BJ (cell line): Measurements from ENCODE around the gene KDM4B. TPM values are rescaled to one million over a fixed set of nuclear protein-coding genes. Genes with fewer than 3 reads are reported as not detected.

ENCODE experiments used
- CTCF ChIA-PET: fragments of 350-600 bp; formaldehyde crosslinking; extraction: SDS; loops from one replicate; lab custom pipeline; 2021; ENCODE audit warnings: antibody characterized with exemption, inconsistent platforms; lab: Yijun Ruan, JAX
- POLR2A ChIA-PET: fragments of 300-600 bp; sonication (Branson Sonifier 250); formaldehyde crosslinking; extraction: SDS; loops from one replicate; lab custom pipeline; 2021; ENCODE audit warnings: antibody characterized with exemption; lab: Charles Lee
- DNase-seq: peaks from one replicate; pipeline ENCODE4 v3.0.0-alpha.2; 2011; ENCODE audit warnings: low read depth
- H3K27me3 ChIP-seq: 2 replicates; pipeline ENCODE4 v1.6.0; 2011; ENCODE audit warnings: low read length; ENCODE audit not compliant: control insufficient read depth, insufficient read depth
- H3K36me3 ChIP-seq: 2 replicates; pipeline ENCODE4 v1.5.1; 2011; ENCODE audit warnings: low read length; ENCODE audit not compliant: control insufficient read depth, insufficient read depth
- H3K4me3 ChIP-seq: 2 replicates; pipeline ENCODE4 v1.5.1; 2011; ENCODE audit warnings: low read depth, mild to moderate bottlenecking, control low read depth, low read length
- CTCF ChIP-seq: IDR thresholded peaks from 2 replicates; pipeline ENCODE4 v1.5.1; 2011; ENCODE audit warnings: low read depth, mild to moderate bottlenecking, control low read depth, inconsistent platforms, low read length, moderate library complexity; ENCODE audit not compliant: insufficient read depth
- polyA plus RNA-seq: library from polyadenylated mRNA; depleted of rRNA; stranded (reverse); fragments of >200 nt; gene quantifications from 2 replicates; pipeline ENCODE4 v1.2.3, GENCODE V29; 2011

KDM4B gene
- polyA plus RNA-seq, 1 experiment: 15.2 TPM

GRCh38 chr19:5091684-5092480 lies 123.0 kb downstream of the KDM4B start:
- Histone ChIP-seq H3K4me3 (no peak overlapping the region), H3K36me3 (peaks cover 31% of the 10 kb centered on the region), H3K27me3 (no peaks in the 10 kb centered on the region)
- ChIA-PET CTCF (no interaction called here), POLR2A (no interaction called here)
- no peak for DNase-seq
- no peak for TF ChIP-seq CTCF

GRCh38 chr19:5092481-5092843 lies 123.5 kb downstream of the KDM4B start:
- CTCF ChIA-PET: no interaction called here
- POLR2A ChIA-PET: no interaction called here
- H3K4me3 ChIP-seq: no peak overlapping the region
- DNase-seq: no peak
- TF ChIP-seq CTCF: no peak
- no peaks in the 10 kb centered on the region for H3K27me3 ChIP-seq
- H3K36me3 ChIP-seq: peaks cover 27% of the 10 kb centered on the region

GRCh38 chr19:5093297-5093928 lies 124.5 kb downstream of the KDM4B start:
- no peak for TF ChIP-seq CTCF
- Histone ChIP-seq H3K27me3 (no peaks in the 10 kb centered on the region), H3K4me3 (no peak overlapping the region), H3K36me3 (peaks cover 26% of the 10 kb centered on the region)
- POLR2A ChIA-PET: no interaction called here
- DNase-seq: no peak
- CTCF ChIA-PET: no interaction called here

GRCh38 chr19:5093948-5094718 lies 125.2 kb downstream of the KDM4B start:
- H3K36me3 ChIP-seq: peaks cover 27% of the 10 kb centered on the region
- no peak overlapping the region for H3K4me3 ChIP-seq
- ChIA-PET CTCF (no interaction called here), POLR2A (no interaction called here)
- no peak for TF ChIP-seq CTCF
- DNase-seq: no peak
- no peaks in the 10 kb centered on the region for H3K27me3 ChIP-seq

- H3K27me3 ChIP-seq: no peaks in the 10 kb centered on the region
- TF ChIP-seq CTCF: no peak
- H3K4me3 ChIP-seq: no peak overlapping the region
- no peak for DNase-seq
- ChIA-PET CTCF (no interaction called here), POLR2A (no interaction called here)
- peaks cover 30% of the 10 kb centered on the region for H3K36me3 ChIP-seq
These were observed 126.1 kb downstream of the KDM4B start for GRCh38 chr19:5094768-5095567.
